LNCaP clone FGC (cell line): Measurements from ENCODE around the gene GFER.
A peak's percentile ranks its signal among the peaks of the same experiment; 100 is the strongest.

Source experiments
- DNase-seq: peaks from one replicate; pipeline ENCODE4 v3.0.0-alpha.2; 2011; ENCODE audit warnings: low read depth
- H3K4me3 ChIP-seq: 2 replicates; pipeline ENCODE4 v1.5.1; 2011; ENCODE audit warnings: mild to moderate bottlenecking, low read depth, low read length, control low read depth
- CTCF ChIP-seq: IDR thresholded peaks from 2 replicates; pipeline ENCODE4 v1.5.1; 2012; ENCODE audit warnings: mild to moderate bottlenecking; ENCODE audit not compliant: control insufficient read depth, insufficient read depth; ENCODE audit errors: extremely low read depth

GFER gene

GRCh38 chr16:1982991-1983543 lies 926 bp upstream of the GFER start:
- TF ChIP-seq CTCF = peak; percentile 31; the same call in 1 of the 2 replicates
- H3K4me3 ChIP-seq = peak overlapping the region; percentile 54
- DNase-seq = no peak

- H3K4me3 ChIP-seq = peak overlapping the region; percentile 73
- TF ChIP-seq CTCF = no peak
- DNase-seq = no peak
Measured at GRCh38 chr16:1984347-1985225, 593 bp downstream of the GFER start.

- DNase-seq = no peak
- peak overlapping the region; percentile 73 for H3K4me3 ChIP-seq
- no peak for TF ChIP-seq CTCF
Measured at GRCh38 chr16:1985466-1986150, 1.6 kb downstream of the GFER start.

- DNase-seq = no peak
- TF ChIP-seq CTCF = no peak
- H3K4me3 ChIP-seq = no peak overlapping the region
Measured at GRCh38 chr16:1987198-1987597, 3.2 kb downstream of the GFER start.

- DNase-seq = no peak
- TF ChIP-seq CTCF = no peak
- H3K4me3 ChIP-seq = no peak within 1 kb of the TSS
Measured at GRCh38 chr16:1989209-1990100, 5.5 kb downstream of the GFER start, which contains the start of gene SYNGR3. Gene SYNGR3, plus strand, starts transcription at chr16:1989970. Its CDS starts 133 bp downstream, at chr16:1990103.

GRCh38 chr16:1990101-1990350 lies 6.0 kb downstream of the GFER start:
- no peak for TF ChIP-seq CTCF
- DNase-seq = no peak
- H3K4me3 ChIP-seq = no peak overlapping the region
